ENCODE measurements around the gene COX7B.

DNA sequence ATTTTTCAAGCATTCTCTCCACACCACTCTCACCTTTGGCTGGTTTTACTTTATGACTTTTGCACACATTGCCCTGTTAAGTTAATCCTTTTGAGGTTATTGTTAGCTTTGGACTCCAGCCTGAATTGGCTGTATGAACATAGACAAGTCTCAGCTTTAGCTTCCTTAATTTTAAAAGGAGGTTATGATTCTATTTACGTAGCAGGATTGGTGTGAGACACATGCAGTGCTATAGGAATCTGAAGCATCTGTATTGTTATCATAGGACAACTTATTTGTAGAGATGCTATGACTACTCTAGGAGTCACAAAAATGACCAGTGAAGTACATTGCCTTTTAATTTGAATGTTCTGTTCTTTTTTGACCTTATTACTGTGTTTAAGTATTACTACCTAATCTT is 54.4 kb downstream of the COX7B start:
- TF ChIP-seq CTCF (IDR thresholded peaks at IDR 0.05) (no peak), POLR2A (IDR thresholded peaks at IDR 0.05; ENCODE audit: low read depth) (no peak), EP300 (IDR thresholded peaks at IDR 0.05) (no peak)
